Esophagus muscularis mucosa (tissue), 3 donors: Measurements from ENCODE around the gene FMNL1.

Source experiments
- POLR2A ChIP-seq: fragments of 450-650 bp; IDR thresholded peaks from one replicate; pipeline ENCODE4 v1.6.1; 2017; ENCODE audit warnings: antibody characterized with exemption, moderate library complexity, mild to moderate bottlenecking, low read depth
- POLR2AphosphoS5 ChIP-seq, 2 donors: sonication (generic); formaldehyde crosslinking; IDR thresholded peaks; one replicate each; pipeline ENCODE4 v1.6.1; 2017; ENCODE audit warnings: antibody characterized with exemption in 2 of 2
- TF ChIP-seq, protein P1 (sequence below), 3 experiments: fragments of 200-600 bp in 2 of 3; fragments of 450-650 bp in 1 of 3; sonication (generic) in 2 of 3; IDR thresholded peaks; one replicate each; pipeline ENCODE4 v1.5.1; 2017 to 2019; ENCODE audit warnings: antibody characterized with exemption in 3 of 3, mild to moderate bottlenecking in 2 of 3, moderate library complexity in 1 of 3

DNA sequence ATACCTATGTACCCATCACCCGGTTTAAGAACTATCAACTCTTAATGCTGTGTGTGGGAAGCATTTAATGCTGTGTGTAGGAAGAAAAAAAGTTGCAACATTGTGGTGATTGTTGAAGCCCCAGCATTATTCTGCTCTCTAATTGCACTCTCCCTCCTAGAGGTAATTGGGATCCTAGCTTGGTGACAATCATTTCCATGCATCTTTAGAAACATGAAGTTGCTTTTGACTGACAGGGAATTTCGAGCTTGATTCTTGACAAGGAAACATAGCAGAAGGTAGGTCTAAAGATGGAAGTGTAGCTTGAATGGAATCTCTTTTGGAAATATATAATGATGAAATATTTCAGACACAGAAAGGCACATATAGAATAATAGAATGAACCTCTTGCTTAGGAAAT, 32.7 kb upstream of the FMNL1 start:
- TF ChIP-seq POLR2AphosphoS5 (IDR thresholded peaks at IDR 0.05) = no peak
- TF ChIP-seq, protein P1, sequence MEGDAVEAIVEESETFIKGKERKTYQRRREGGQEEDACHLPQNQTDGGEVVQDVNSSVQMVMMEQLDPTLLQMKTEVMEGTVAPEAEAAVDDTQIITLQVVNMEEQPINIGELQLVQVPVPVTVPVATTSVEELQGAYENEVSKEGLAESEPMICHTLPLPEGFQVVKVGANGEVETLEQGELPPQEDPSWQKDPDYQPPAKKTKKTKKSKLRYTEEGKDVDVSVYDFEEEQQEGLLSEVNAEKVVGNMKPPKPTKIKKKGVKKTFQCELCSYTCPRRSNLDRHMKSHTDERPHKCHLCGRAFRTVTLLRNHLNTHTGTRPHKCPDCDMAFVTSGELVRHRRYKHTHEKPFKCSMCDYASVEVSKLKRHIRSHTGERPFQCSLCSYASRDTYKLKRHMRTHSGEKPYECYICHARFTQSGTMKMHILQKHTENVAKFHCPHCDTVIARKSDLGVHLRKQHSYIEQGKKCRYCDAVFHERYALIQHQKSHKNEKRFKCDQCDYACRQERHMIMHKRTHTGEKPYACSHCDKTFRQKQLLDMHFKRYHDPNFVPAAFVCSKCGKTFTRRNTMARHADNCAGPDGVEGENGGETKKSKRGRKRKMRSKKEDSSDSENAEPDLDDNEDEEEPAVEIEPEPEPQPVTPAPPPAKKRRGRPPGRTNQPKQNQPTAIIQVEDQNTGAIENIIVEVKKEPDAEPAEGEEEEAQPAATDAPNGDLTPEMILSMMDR (IDR thresholded peaks at IDR 0.05) = no peak
- no peak for TF ChIP-seq POLR2A
